SW 1271 (cell line): ENCODE data around the gene STK32A.

ENCODE experiments used
- DNase-seq, 2 experiments: peaks; one replicate each; lab custom pipeline; 2025; lab: John Stamatoyannopoulos, UW

The STK32A gene

DNA sequence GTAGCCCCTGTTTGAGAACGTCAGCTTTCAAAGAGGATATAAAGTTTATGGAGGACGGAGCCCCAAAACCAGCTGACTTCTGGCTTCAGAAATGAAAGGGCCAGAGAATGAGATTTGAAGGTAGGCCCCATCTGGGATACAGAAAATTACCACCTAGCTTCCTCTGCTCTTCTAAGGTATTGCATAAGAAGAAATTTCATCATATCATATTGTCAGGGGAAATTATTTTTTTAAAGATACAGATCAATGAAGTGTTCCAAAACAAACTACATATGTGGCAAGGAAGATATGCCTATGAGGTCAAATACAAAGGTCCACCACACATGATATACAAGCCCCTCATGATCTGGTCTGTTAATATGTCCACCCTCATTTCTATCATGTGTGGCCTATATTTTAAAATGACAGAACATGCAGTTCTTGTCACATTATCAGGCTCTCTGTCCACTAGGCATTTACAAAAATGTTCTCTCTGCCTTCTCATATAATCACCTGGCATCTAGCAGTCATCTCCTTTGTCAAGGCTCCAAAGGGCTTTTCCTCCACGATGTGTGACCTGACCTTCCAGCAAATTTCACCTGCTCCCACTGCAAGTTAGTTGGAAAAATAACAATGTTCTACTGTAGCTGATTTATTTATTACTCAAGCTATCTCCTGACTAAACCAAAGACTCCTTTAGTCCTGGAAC, 192.0 kb downstream of the STK32A start:
- no peak for DNase-seq

- no peak for DNase-seq
These were observed 192.9 kb downstream of the STK32A start for GRCh38 chr5:147427521-147428401.

DNA sequence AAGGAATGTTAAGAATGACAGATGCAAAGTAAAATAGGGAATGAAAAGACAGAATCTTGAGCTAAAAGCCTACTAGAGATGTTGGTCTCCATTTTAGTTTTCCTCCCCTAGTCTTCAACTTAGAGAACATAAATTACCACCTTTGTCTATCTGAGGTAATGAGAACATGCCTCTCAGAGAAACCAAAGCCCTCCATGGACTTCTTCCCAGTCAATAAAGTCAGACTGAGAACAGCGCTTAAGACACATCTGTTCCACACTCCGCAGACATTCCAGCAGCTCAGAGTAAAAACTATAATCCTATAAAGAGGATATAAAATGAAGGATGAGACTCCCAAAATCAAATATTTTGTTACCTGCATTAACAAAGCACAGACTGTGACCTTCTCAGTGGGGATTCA, 195.8 kb downstream of the STK32A start:
- no peak for DNase-seq

- no peak for DNase-seq
These were observed 196.8 kb downstream of the STK32A start for GRCh38 chr5:147431586-147431985.

DNA sequence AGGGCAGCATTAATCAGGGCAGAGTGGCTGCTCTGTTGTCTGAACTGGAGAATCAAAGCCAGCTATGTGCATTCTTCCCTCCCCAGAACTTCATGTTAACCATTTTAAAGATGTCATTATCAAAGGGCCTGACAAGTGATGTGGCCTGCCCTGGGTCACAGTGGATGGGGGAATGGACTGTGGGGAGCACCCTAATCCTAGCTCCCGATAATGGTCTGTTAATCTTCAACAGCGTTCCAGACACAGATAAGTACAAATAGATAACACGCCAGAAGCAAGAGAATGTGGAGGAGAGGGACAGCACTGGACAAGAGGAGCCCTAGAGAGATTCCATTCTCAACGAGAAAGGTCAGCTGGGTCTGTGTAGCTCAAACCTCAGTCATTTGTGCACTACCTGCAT, 197.5 kb downstream of the STK32A start:
- DNase-seq = no peak

GRCh38 chr5:147434049-147434448, 199.2 kb downstream of the STK32A start:
- DNase-seq = no peak

GRCh38 chr5:147436596-147436995, 201.8 kb downstream of the STK32A start:
- no peak for DNase-seq

DNA sequence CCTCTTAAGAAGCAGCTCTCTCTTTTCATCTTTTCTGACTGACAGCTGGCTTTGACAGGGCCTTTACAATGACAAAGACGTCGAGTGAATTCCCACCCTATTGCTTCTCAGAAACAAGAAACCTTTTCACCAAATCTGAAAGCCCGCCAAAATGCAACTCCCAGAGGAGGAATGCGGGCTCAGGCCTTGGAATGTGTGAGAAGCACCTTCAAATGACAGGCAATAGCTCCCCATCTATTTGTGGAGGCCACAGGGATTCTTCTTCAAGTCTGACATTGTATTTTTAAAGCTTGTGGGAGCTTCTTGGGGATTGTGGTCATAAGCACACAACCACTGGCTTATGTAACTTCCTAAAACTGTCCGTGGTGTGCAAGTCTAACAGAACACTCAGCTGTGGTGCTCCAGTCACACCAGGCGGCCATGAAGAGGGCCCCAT, 202.4 kb downstream of the STK32A start:
- no peak for DNase-seq
